GM19240 (cell line): ENCODE data around the gene DOCK2.

Source experiments
- DNase-seq: peaks from one replicate; pipeline ENCODE4 v3.0.0; 2011; ENCODE audit warnings: low spot score; ENCODE audit not compliant: insufficient read length

The DOCK2 gene

DNA sequence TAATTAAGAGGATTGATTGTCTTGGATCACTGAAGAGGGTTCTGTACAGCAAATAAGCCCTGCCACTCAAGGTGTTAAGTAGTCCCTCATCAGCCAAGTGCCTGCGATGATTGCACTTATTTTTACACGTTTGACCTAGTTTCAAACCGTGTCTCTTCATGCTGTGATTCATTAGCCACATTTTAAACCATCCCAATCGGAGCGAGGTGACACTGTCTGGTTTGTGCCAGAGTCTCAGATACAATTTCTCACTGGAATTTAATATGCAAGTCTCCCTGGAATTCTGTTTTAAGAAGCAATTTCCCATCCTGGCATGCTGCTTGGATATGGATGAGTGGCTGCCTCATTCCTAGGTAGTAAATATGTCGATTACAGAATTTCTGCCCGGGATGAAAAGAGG is 341.6 kb downstream of the DOCK2 start:
- DNase-seq, result no peak

DNA sequence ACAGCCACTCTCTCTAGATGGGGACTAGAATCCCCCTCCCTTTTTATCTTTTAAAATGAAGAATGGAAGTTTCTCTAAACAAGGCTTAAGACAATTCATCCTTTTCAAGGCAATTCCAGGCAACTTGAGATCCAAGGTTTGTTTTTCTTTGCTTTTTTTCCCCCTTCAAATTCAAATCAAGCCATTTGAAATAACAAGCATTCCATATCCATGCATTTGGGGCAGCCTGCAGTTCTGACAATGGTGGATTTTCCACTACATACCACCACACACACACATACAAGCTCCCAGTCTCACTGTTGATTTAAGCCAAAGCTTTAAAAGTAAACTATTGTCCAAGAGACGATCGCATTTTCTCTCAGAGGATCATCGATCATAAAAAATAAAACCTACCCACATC is 342.8 kb downstream of the DOCK2 start:
- no peak for DNase-seq

DNA sequence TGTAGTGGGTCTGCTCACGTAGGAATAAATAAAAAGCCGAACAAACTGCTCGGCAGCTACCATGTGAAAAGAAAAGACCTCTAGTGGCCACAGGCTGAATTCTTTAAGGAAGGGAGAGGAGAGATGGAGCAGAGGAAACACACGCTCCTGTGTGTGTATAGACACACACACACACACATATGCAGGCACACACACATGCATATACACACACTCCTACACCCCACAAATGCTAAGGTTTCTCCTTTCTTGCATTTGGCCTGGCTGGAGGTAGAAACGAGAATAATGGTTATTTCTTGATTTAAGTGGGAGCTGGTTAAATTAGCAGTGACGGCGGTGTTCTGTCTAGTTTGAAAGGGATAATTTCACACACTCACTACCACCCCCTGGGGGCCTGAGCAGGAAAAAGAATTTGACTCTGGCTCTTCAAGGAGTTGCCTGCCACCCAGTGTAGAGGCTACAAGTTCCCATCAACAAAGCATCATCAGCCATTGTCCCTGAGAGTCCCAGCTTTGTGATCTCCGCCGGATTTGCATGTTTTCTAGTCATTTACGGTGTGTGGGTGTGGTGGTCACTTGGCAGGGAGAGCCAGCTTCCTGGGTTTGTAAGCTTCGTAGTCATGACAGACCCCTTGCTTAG is 343.5 kb downstream of the DOCK2 start, which contains the start of gene INSYN2B:
TSS of gene INSYN2B (minus strand) at position 78 of the 636 bp plus-strand sequence. CDS start 96,597 bp downstream, outside the sequence.
- DNase-seq, result peak; percentile 42

DNA sequence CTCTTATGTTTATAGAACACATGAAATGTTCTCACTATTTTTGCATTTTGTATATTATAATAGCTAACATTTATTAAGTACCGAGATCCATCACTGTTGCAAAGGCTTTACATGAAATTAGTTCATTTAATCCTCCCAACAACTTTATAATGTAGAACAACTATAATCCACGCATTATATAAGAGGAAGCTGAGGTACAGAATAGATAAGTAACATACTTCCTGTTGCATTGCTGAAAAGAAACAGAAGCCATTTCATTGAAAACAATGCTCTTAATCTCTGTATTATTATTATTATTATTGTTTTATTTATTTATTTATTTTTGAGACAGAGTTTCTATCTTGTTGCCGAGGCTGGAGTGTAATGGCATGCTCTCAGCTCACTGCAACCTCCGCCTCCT is 351.1 kb downstream of the DOCK2 start:
- DNase-seq, result no peak

DNA sequence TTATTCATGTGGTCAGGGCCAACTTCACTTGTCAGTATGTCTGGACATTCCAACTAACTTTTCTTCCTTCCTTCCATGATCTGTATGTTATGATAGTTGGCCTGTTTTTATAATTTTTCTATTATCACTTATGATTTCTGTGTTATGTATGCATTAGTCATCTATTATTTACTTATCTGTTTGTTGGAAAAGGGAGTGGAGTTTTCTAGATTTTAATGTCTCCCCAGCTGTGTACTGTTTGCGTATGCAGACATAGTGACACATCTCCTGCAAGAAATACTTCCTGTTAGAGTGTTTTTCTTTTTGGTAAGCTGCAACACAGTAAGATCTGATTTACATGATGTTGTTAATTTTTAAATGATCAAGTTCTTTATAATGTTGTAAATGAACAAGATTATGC is 351.9 kb downstream of the DOCK2 start:
- no peak for DNase-seq

DNA sequence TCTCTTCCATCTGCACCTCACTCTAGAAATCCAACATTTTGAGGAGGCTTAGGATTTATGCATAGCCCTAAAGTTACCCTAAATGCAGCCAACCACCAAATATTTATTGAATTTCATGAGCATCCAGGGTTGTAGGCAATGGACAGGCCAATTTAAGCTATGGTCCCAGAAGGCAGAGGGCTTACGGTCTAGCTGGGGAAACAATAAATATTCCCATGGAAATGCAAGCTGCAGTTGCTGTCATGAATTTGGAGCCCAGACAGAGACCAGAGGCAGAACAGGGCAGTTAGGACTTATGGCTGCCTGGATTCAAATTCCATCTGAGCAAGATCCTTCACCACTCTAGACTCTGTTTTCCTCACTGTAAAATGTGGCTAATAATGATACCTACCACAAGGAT is 352.3 kb downstream of the DOCK2 start:
- no peak for DNase-seq

DNA sequence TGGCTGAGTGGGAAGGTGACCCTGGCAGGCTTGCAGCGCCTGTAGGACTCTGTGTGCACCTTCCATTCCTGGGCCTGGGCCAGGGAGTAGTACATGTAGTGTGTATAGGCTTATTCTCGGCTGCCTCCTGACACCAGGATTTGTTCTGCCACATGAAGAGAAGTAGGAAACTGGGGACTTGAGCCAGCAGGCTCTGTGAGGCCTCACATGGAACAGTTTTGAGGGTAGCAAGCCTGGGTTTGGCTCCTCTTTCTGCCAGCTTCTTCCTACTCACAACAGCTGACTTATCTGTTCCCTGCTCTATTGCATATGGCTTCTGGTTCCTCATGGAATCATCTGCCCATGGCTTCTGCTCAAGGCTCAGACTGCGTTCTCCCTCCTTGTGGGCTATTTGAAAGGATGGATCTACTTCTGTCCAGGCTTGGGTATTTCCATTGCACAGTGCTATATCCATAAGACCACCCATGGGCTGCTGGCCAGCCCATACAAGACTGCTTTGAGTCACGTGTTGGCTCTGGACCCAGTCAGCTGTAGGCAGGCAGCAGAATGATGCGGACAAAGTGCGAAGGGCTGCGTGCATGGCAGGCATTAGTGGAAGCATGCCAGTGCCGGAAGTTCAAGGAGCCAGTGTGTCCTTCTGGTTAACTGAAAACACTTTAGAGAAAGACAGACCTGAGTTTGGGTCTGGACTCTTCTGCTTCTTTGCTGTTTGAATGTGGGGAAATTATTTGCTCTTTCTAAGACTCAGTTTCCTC is 354.2 kb downstream of the DOCK2 start:
- DNase-seq, result no peak

DNA sequence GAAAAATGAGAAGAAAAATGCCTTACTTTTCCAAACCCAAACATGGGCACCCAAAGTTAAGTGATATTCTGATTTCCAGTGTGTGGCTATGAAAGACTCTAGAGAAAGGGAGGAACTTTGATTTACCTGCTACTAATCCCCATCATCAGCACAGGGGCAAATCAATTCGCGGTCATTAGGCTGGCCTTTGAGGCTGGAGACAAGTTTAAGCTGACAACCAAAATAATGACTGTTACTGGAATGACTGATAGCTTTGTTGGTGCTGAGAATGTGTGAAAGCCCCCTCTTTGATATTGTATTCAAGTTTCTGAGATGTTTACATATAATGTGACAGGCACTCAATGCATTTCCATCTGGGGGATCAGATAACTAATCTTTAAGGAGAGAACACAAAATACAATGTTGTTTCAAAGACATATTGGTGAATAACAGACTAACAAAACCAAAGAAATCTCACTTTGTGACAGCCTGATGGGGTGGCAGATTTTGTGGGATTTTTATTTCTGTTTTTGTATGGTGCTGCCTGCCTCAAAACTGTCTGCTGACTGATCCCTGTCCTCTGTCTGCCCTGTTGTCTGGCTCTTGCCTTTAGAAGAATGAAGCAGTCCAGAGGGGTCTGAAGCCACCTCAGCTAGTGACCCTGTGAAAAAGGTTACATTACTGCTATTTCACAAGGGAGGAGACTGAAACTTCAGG is 355.9 kb downstream of the DOCK2 start:
- DNase-seq, result no peak

DNA sequence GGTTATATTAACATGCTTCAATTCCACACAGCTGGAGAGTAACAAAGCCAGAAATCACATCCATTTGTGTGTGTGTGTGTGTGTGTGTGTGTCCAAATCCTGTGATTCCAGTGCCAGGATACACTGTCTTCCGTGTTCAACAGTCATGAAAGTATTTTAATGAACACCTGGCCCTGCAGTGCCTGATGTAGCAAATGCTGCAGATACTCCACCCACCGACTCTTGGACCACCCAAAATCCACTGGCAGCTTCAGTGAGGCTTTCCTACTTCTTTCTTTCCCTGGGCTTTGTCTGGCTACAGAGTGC is 356.4 kb downstream of the DOCK2 start:
- no peak for DNase-seq

DNA sequence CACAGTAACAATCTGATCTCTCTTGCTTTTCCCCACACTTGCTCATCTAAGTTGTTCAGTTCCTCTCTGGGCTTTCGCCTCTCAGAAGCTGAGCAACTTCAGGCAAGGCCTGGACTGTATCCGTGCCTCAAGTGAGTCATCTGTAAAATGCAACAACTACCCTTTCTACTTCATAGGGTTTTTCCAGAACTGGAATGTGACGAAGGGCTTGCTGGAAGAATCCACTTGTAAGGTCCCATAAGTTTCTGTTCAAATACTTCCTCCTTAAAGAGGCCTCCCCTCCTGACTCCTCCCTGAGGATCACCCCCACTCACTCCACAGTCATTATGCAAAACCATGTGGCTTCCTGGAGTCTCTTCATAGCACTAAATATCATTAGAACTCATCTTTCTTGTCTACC is 360.7 kb downstream of the DOCK2 start:
- no peak for DNase-seq

DNA sequence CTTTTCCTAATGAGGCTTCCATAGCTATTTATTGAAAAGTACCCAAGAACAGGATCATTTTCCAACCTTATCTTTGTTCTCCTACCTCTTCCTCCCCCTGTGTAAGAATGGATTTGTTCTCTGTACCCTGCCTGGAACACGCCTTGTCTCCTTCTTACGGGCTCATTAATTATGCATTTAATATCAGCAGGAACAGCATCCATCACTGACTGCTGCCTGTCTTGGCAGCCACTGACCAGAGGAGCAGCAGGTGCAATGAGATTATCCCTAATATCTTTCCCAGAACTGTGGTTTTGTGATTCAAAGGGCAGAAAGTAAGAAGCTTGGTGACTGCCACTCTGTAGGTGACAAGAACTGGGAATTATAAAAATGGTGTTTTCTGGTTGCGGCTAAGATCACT is 362.5 kb downstream of the DOCK2 start:
- DNase-seq, result no peak

DNA sequence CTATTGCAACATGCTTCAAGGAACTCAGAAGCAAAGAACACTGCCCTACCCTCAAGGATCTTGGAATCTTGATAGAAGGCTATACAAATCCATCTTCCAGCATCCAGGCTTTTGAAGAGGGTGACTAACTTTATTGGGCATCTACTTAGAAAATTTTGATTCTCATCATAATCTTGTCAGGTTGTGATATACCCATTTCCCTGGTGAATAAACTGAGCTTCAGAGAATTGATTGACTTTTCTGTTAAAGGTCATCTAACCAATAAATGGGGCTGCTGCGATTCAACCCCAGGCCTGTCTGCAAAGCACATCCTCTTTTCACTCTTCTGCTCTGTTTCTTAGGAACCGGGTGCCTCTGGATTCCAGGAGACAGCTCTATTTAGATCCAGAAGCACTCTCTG is 363.1 kb downstream of the DOCK2 start:
- DNase-seq, result no peak

DNA sequence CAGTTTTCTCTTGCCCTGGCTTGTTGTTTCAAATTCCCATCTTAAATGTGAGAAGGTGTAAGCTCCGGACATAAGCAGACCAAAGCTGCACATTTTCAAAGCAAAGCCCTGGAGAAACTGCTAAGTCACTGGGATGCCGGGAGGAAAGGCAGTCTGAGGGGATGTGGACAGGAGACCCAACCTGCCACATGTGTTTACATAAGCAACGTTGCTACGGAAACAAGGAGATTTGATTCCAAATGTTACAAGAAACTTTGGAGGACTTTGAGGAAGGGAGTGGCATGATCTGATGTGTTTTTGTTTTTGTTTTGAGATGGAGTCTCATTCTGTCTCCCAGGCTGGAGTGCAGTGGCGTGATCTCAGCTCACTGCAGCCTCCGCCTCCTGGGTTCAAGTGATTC is 368.9 kb downstream of the DOCK2 start:
- no peak for DNase-seq

DNA sequence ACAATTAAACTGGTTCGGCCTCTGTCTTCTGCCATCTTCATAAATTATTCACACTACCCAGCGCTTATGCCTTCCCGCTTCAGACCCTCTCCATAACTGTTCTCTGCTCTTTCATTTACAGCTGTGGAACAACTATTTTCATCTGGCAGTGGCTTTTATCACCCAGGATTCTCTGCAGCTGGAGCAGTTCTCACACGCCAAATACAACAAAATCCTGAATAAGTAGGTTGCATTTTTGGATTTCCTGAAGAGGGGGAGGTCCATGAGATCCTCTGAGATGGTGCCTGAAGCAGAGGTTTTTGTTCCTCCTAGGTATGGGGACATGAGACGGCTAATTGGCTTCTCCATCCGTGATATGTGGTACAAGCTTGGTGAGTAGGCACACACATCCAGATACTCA is 371.3 kb downstream of the DOCK2 start:
- no peak for DNase-seq

DNA sequence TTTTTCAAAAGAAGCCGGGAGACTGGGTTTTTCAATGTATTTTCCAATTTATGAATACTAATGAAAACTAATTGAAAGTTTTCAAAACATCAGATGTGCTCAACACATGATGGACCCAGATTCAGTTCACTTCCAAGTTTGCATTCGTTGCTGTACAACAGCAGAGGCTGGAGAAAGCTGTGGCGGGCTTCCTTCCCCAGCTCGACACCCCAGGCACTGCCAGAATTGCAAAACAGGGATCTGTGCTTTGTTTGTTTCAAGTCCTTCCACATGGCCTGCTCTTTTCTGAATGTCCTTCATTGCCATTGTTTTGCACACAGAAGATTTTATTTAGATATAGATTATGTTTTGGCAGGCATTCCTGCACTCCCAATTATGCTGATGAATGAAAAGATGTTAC is 373.5 kb downstream of the DOCK2 start:
- no peak for DNase-seq

DNA sequence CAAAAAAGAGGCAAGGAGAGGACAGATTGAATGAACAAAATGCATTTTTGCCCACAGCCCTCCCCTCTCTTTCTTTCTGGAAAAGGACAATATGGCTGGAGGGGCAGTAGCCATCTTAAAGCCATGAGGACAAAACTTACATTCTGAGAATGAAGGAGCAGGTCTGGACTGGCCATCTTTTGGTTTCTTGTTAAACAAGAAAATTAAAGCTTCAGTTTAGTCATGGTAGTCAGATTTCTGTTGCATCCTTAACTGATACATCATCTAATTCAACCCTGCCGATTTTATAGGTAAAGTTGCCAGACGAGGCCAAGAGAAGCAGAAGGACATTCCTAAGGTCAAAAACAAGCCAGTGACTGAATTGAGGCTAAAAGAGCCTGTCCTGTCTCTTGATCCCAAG is 374.7 kb downstream of the DOCK2 start:
- DNase-seq, result no peak

DNA sequence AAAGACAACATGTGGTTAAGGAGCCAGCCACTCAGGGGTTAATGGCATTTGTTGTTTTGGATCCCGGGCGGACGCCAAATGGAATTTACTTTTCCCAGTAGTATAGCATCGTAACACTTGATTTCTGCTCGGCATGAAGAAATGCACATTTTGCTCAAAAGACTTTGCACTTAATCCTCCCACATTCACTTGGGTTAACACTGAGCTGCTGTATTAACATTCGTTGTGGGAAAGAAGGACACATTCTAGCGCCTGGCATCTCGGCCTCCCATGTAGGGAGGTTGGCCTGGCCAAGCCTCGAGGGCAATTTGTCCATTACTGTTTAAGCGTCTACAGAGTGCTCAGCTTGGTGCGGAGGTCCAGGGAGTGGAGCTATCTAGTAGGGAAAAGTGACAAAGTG is 375.5 kb downstream of the DOCK2 start:
- DNase-seq, result no peak

DNA sequence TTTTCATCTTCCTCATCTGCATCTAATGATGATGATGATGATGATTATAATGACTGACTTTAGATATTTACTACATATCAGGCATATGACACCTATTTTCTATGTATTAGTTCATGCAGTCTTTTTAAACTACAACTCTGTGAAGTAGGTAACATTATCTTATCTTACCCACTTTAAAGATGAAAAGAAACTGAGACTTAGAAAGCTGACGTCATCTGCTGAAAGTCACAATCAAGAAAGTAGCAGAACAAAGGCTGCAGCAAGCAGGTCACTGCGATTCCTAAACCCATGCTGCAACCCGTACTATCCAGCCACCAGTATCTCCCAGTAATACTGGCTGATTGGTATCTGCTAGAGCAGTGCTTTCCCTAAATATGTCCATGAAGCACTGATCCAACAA is 383.3 kb downstream of the DOCK2 start:
- DNase-seq, result no peak

DNA sequence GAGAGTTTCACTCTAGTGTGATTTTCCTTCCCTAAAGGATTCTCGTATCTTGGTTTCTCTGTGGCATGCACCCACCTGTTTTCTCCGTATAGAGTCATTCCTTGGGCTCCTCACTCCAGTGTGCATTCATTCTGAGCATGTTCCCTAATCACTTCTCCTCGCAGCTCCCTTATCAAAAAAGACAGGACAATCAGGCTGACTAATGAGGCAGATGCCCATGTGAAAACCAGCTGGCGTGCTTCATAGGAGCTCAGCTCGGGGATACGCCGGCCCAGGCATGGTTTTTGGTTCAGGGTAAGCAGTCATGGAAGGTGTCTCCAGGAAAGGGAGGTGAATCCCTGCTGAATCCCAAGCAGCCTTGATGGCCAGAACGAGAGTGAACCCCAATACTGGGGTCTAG is 384.4 kb downstream of the DOCK2 start:
- DNase-seq, result no peak

DNA sequence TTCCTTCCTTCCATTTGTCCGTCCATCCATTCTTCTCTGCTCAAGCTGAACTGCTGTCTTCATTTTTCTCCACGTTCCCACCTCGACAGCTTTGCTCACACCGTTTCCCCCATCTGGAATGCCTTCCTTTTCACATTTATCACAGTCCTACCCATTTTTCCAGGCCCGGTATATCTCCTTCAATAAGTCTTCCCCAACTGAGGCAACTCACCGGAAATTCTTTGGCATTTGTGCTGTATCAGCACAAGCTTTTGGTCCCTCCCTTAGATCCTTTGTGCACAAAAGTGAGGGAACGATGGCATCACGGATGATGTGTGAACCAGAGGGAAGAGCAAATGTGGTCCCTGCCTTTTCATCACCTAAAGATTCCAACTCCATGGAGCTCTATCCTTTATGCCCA is 388.8 kb downstream of the DOCK2 start:
- DNase-seq, result no peak

DNA sequence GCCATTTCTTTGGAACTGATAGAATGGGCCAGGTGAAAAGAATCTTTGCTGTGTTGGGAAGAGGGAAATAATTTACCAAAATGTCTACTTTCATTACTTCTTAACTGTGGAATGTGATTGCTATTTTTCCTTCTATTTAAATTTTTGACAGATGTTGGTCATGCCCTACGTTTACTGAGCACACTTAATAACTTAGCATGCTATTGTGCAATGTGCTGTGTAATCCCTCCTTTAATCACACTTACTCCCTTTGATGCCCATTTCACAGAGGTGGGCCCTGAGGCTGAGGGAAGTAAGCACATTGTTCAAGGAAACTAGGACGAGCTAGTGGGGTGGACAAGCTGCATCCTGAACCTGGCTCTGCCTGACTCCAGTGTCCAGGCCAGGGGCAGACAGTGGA is 391.0 kb downstream of the DOCK2 start:
- DNase-seq, result no peak

DNA sequence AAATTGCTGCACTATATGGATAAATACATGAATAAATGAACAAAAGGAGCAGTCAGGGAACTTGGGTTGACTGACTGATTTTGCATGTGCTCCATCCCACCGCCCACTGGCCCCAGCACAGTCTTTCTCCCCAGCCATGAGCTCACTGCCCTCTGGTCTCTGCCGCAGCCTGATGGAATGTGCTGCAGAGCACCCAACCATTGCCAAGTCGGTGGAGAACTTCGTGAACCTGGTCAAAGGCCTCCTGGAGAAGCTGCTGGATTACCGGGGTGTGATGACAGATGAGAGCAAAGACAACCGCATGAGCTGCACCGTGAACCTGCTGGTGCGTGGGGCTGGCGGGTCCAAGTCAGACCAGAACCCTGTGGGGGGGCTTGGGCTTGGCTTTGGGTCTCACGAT is 397.2 kb downstream of the DOCK2 start:
- DNase-seq, result no peak

DNA sequence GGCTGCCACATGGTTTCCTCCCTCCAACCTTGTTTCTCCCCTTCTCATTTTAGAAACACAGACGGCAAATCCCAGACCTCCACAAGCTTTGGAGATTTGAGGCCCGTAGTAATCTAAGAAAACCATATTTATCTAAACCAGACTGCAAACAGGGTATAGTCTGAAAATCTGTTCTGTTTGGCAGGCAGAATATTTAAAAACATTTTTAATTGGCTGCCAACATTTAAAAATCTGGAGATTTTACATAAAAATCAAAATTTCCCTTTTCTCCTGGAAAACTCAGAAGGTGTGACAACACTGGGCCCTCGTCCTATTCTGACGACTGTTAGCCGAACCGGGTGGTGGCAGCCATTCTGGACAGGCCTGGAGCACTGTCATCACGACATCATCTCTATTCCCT is 401.2 kb downstream of the DOCK2 start:
- DNase-seq, result no peak
